ENCODE measurements around the gene KIR3DL3.
"Not testable (repeated sequence)": the region's sequence is repeated elsewhere in the genome, so short reads cannot be mapped to it uniquely, and the experiment has no call there.

KIR3DL3 gene

GRCh38 chr19:54691582-54692297 is 32.5 kb upstream of the KIR3DL3 start:
- H3K4me3 ChIP-seq (ENCODE audit: low read depth, low read length): no peak overlapping the region
- no peak for TF ChIP-seq CTCF (IDR thresholded peaks at IDR 0.05; ENCODE audit: insufficient read depth, low read length, missing control alignments)
- DNase-seq (ENCODE audit: low read depth, low spot score): no peak
- POLR2A ChIA-PET: no interaction called here
- CTCF ChIA-PET: no interaction called here

GRCh38 chr19:54692298-54692615 is 32.0 kb upstream of the KIR3DL3 start:
- ChIA-PET POLR2A (no interaction called here), CTCF (no interaction called here)
- H3K4me3 ChIP-seq (ENCODE audit: low read depth, low read length): no peak overlapping the region
- no peak for TF ChIP-seq CTCF (IDR thresholded peaks at IDR 0.05; ENCODE audit: insufficient read depth, low read length, missing control alignments)
- no peak for DNase-seq (ENCODE audit: low read depth, low spot score)

- TF ChIP-seq CTCF (IDR thresholded peaks at IDR 0.05; ENCODE audit: insufficient read depth, low read length, missing control alignments): no peak
- POLR2A ChIA-PET: no interaction called here
- no peak for DNase-seq (ENCODE audit: low read depth, low spot score)
- CTCF ChIA-PET: interaction anchor here (1.2 kb wide), 1 partner anchor 19 kb away, joined by 4 read pairs; no protein-coding TSS in a partner anchor
- no peak overlapping the region for H3K4me3 ChIP-seq (ENCODE audit: low read depth, low read length)
Measured at GRCh38 chr19:54694648-54695047, 29.6 kb upstream of the KIR3DL3 start.

- DNase-seq (ENCODE audit: low read depth, low spot score): no peak
- no peak overlapping the region for H3K4me3 ChIP-seq (ENCODE audit: low read depth, low read length)
- no peak for TF ChIP-seq CTCF (IDR thresholded peaks at IDR 0.05; ENCODE audit: insufficient read depth, low read length, missing control alignments)
- ChIA-PET POLR2A (no interaction called here), CTCF (no interaction called here)
Measured at GRCh38 chr19:54696117-54696548, 28.1 kb upstream of the KIR3DL3 start.

- CTCF ChIA-PET: no interaction called here
- POLR2A ChIA-PET: no interaction called here
- no peak for DNase-seq (ENCODE audit: low read depth, low spot score)
- H3K4me3 ChIP-seq (ENCODE audit: low read depth, low read length): no peak overlapping the region
- no peak for TF ChIP-seq CTCF (IDR thresholded peaks at IDR 0.05; ENCODE audit: insufficient read depth, low read length, missing control alignments)
Measured at GRCh38 chr19:54696766-54697165, 27.5 kb upstream of the KIR3DL3 start.

- CTCF ChIA-PET; DNase-seq (ENCODE audit: low read depth, low spot score): not testable (repeated sequence)
Measured at GRCh38 chr19:54697716-54698115, 26.5 kb upstream of the KIR3DL3 start.

GRCh38 chr19:54704928-54705327 is 19.3 kb upstream of the KIR3DL3 start:
- CTCF ChIA-PET: no interaction called here
- POLR2A ChIA-PET: no interaction called here
- TF ChIP-seq CTCF (IDR thresholded peaks at IDR 0.05; ENCODE audit: insufficient read depth, low read length, missing control alignments): no peak
- no peak overlapping the region for H3K4me3 ChIP-seq (ENCODE audit: low read depth, low read length)
- no peak for DNase-seq (ENCODE audit: low read depth, low spot score)

More at GRCh38 chr19:54697716-54698115, 26.5 kb upstream of the KIR3DL3 start:
- POLR2A ChIA-PET; H3K4me3 ChIP-seq (ENCODE audit: low read depth, low read length): not testable (repeated sequence)
